Bronchial epithelial cell (primary cell): Measurements from ENCODE around the gene FAM124A. TPM values are rescaled to one million over a fixed set of nuclear protein-coding genes. Genes with fewer than 3 reads are reported as not detected.

Source experiments
- DNase-seq: peaks from one replicate; pipeline ENCODE4 v3.0.0-alpha.2; 2010; ENCODE audit warnings: low read depth
- FAIRE-seq: peaks from 2 replicates; lab custom pipeline; 2011; peaks lifted over from hg19 to GRCh38; lab: Jason Lieb, UNC
- H3K27me3 ChIP-seq: 2 replicates; pipeline ENCODE4 v1.5.1; 2011; ENCODE audit warnings: low read length; ENCODE audit not compliant: control insufficient read depth, insufficient read depth
- H3K36me3 ChIP-seq: 2 replicates; pipeline ENCODE4 v1.5.1; 2011; ENCODE audit warnings: low read length; ENCODE audit not compliant: control insufficient read depth, insufficient read depth
- H3K4me3 ChIP-seq: 2 replicates; pipeline ENCODE4 v1.5.1; 2011; ENCODE audit warnings: mild to moderate bottlenecking, low read depth, low read length, control low read depth
- CTCF ChIP-seq: IDR thresholded peaks from 2 replicates; pipeline ENCODE4 v1.5.1; 2011; ENCODE audit warnings: mild to moderate bottlenecking, moderate library complexity, low read length, control low read depth, inconsistent platforms; ENCODE audit not compliant: insufficient read depth, severe bottlenecking
- total RNA-seq: library from RNA; depleted of rRNA; stranded (reverse); fragments of >200 nt; gene quantifications from 2 replicates; pipeline ENCODE4 v1.2.1, GENCODE V29; 2014

FAM124A gene
- total RNA-seq, 1 donor from 2014 or later: not detected

DNA sequence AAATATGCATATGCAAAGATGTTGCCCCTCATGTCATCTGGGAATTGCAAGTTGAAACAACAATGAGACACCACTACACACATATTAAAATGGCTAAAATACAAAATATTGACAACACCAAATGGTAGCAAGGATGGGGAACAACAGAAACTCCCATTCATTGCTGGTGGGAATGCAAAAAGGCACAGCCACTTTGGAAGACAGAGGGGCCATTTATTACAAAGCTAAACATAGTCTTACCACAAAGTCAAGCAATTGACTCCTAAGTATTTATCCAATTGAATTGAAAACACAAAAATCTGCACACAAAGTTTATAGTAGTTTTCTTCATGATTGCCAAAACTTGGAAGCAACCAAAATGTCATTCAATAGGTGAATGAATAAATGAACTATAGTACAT lies 111.2 kb downstream of the FAM124A start:
- Histone ChIP-seq H3K4me3 (no peak overlapping the region), H3K27me3 (no peaks in the 10 kb centered on the region), H3K36me3 (no peaks in the 10 kb centered on the region)
- FAIRE-seq: no peak
- DNase-seq: no peak
- no peak for TF ChIP-seq CTCF

GRCh38 chr13:51333826-51334225 lies 111.6 kb downstream of the FAM124A start:
- no peak for FAIRE-seq

More at GRCh38 chr13:51333826-51334225, 111.6 kb downstream of the FAM124A start:
- H3K4me3 ChIP-seq: no peak overlapping the region
- H3K27me3 ChIP-seq: no peaks in the 10 kb centered on the region
- no peak for DNase-seq
- TF ChIP-seq CTCF: no peak
- no peaks in the 10 kb centered on the region for H3K36me3 ChIP-seq

Other genes starting within 250 kb of the FAM124A start
- gene C13orf42, start 111.1 kb upstream of the FAM124A start, total RNA-seq: not detected in 2 replicates
- gene SERPINE3, start 117.3 kb downstream of the FAM124A start, total RNA-seq: not detected in 2 replicates
- gene INTS6, start 230.6 kb downstream of the FAM124A start, total RNA-seq: 44.5 and 68.7 TPM in 2 replicates